IPS DF 4.7 (cell line): ENCODE data around the gene NUFIP2.
"Not testable (repeated sequence)": the region's sequence is repeated elsewhere in the genome, so short reads cannot be mapped to it uniquely, and the experiment has no call there.

Source experiments
- DNase-seq: peaks from one replicate; pipeline ENCODE4 v3.0.0-alpha.2; 2013; ENCODE audit warnings: low spot score; ENCODE audit errors: extremely low read depth

The NUFIP2 gene

GRCh38 chr17:29240477-29240876, 53.5 kb downstream of the NUFIP2 start:
- DNase-seq, result no peak

- DNase-seq, result no peak
Measured at GRCh38 chr17:29238133-29238850, 55.7 kb downstream of the NUFIP2 start.

GRCh38 chr17:29237476-29238132, 56.3 kb downstream of the NUFIP2 start:
- DNase-seq, result no peak

GRCh38 chr17:29235904-29236303, 58.0 kb downstream of the NUFIP2 start:
- DNase-seq, result no peak

- DNase-seq, result not testable (repeated sequence)
Measured at GRCh38 chr17:29234972-29235371, 59.0 kb downstream of the NUFIP2 start.

- no peak for DNase-seq
Measured at GRCh38 chr17:29233301-29233700, 60.6 kb downstream of the NUFIP2 start.

- no peak for DNase-seq
Measured at GRCh38 chr17:29225396-29225795, 68.6 kb downstream of the NUFIP2 start.

- DNase-seq, result not testable (repeated sequence)
Measured at GRCh38 chr17:29221338-29221737, 72.6 kb downstream of the NUFIP2 start.

- peak; percentile 79 for DNase-seq
Measured at GRCh38 chr17:29219378-29220047, 74.4 kb downstream of the NUFIP2 start.

GRCh38 chr17:29216856-29217255, 77.1 kb downstream of the NUFIP2 start:
- no peak for DNase-seq

- no peak for DNase-seq
Measured at GRCh38 chr17:29216181-29216580, 77.8 kb downstream of the NUFIP2 start.

- no peak for DNase-seq
Measured at GRCh38 chr17:29215717-29216116, 78.2 kb downstream of the NUFIP2 start.

GRCh38 chr17:29215174-29215573, 78.8 kb downstream of the NUFIP2 start:
- DNase-seq, result no peak

GRCh38 chr17:29214215-29215146, 79.5 kb downstream of the NUFIP2 start:
- DNase-seq, result no peak

- DNase-seq, result no peak
Measured at GRCh38 chr17:29212681-29213121, 81.2 kb downstream of the NUFIP2 start.

- no peak for DNase-seq
Measured at GRCh38 chr17:29212094-29212631, 81.8 kb downstream of the NUFIP2 start.

- no peak for DNase-seq
Measured at GRCh38 chr17:29210879-29211278, 83.1 kb downstream of the NUFIP2 start.

GRCh38 chr17:29209073-29209472, 84.9 kb downstream of the NUFIP2 start:
- peak; percentile 3 for DNase-seq

- DNase-seq, result no peak
Measured at GRCh38 chr17:29207975-29208374, 86.0 kb downstream of the NUFIP2 start.
